HG02981 (cell line): Measurements from ENCODE around the gene ANGEL2.
"Not testable (repeated sequence)": the region's sequence is repeated elsewhere in the genome, so short reads cannot be mapped to it uniquely, and the experiment has no call there.

ENCODE experiments used
- ATAC-seq: cut with Tn5 transposase; IDR thresholded peaks from one replicate; pipeline ENCODE4 v1.9.1; 2021; ENCODE audit warnings: mild to moderate bottlenecking, moderate library complexity; ENCODE audit not compliant: unreplicated experiment

The ANGEL2 gene, protein sequence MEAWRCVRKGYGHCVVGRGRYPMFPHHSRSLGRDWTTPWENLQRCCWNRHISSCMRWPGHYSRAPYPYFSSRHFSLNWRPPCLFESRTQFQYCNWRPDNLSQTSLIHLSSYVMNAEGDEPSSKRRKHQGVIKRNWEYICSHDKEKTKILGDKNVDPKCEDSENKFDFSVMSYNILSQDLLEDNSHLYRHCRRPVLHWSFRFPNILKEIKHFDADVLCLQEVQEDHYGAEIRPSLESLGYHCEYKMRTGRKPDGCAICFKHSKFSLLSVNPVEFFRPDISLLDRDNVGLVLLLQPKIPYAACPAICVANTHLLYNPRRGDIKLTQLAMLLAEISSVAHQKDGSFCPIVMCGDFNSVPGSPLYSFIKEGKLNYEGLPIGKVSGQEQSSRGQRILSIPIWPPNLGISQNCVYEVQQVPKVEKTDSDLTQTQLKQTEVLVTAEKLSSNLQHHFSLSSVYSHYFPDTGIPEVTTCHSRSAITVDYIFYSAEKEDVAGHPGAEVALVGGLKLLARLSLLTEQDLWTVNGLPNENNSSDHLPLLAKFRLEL

DNA sequence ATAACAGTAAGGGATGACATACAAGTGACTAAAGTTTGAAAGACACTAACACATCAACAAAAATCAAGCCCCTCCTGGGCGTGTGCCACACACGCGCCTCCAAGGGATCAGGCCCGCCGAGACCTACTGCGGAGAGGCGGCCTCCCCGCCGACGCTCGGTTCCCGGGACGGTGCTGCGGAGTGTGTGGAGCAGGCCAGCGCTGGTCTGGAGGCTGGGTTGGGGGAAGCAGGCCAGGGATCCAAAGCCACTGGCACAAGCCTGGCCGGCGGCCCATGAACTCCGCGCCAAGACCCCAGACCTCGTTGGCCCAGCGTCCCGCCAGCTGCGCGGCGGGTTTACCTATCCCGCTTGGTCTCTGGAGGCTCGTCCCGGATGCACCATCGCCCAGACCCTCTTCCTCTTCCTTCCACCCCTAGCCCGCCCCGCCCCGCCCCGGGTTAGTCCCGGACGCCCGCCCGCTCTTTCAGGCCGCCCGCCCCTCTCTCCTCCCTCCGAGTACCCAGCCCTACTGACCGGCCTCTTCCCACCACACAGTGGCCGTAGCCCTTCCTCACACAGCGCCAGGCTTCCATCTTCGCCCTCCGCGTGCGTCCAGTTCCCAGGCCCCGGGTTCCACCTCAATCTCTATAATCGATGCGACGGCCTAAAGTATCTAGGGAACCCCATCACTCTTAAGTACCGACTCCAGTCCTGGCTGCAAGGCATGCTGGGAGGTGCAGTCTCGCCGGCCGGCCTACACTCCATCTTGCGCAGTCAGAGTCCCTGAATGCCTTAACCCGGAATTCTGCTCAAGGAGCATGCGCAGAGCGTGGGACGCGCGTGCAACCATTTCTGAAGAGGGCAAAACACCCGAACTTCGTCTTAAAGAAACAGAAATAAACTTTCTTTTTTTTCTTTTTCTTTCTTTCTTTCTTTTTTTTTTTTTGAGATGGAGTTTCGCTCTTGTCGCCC lies at the start of gene ANGEL2:
TSS of gene ANGEL2 (minus strand) at position 769 of the 952 bp plus-strand sequence. CDS start at position 573, 196 bp downstream.
- ATAC-seq = peak; percentile 95

DNA sequence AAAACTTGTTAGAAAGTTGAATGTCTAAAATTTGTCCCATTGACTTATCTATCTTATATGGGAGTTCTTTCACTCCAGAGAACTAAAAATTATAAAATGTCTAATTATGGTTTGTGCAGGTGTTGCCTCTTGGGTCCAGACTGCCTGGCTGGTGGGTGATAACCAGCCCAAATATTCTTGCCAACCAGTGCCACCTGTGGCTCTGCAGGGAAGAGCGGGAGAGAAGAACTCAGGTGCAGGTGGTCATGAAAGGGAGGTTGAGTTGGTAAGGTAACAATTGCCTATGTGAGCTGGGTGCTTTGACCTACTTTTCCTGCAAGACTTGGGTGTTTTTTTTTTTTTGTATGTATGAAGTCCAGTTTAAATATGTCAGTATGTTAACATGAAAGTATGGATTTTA lies 45.6 kb upstream of the ANGEL2 start:
- no peak for ATAC-seq

DNA sequence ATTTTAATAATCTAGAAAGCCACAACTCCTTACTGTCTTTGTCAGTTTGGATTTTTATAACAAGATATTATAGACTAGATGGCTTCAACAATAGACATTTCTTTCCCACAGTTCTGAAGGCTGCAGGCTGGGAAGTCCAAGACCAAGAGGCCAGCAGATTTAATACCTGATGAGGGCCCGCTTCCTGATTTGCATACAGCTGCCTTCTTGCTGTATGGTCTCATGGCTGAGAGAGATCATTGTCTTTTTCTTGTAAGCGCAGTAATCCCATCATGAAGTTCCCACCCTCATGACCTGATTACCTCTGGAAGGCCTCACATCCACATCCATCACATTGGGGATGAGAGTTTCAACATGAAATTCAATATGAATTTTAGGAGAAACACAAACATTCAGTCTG lies 45.2 kb upstream of the ANGEL2 start:
- ATAC-seq = no peak

DNA sequence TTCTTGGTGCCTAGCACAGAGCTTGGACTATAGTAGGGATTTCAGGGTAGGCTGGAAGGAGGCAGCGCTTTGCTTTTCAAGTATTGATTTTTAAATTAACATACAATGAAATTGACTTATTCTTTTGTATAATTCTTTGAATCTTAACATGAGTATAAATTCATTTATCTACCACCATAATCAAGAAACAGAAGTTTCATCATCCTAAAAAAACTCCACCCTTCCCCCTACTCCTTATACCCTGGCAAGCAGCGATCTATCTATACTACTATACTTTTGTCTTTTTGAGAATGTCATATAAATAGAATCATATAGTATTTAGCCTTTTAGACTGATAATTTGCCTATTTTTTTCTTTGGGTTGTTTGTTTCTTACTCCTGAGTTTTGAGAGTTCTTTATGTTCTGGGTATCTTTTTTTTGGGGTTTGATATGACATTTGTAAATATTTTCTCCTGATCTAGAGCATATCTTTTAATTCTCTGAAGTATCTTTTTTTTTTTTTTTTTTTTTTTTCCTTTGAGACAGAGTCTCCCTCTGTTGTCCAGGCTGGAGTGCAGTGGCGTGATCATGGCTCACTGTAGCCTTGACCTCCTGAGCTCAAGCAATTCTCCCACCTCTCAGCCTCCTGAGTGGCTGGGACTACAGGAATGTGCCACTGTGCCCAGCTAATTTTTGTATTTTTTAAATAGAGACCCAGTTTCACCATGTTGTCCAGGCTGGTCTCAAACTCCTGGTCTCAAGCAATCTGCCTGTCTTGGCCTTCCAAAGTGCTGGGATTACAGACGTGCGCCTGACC lies 41.8 kb upstream of the ANGEL2 start:
- no peak for ATAC-seq

DNA sequence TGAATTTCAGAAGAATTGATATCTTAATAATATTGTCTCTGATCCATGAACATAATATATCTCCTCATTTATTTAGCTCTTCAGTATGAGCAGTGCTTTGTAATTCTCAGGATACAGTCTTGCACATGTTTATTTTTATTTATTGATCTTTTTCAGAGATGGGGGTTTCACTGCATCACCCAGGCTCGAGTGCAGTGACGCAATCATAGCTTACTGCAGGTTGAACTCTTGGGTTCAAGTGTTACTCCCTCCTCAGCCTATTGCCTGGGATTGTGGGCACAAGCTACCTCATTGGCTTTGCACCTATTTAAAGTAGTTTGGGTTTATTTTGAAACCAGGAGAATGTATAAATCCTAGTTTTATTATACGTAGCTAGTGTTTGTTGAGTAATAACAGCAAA lies 40.1 kb upstream of the ANGEL2 start:
- no peak for ATAC-seq

DNA sequence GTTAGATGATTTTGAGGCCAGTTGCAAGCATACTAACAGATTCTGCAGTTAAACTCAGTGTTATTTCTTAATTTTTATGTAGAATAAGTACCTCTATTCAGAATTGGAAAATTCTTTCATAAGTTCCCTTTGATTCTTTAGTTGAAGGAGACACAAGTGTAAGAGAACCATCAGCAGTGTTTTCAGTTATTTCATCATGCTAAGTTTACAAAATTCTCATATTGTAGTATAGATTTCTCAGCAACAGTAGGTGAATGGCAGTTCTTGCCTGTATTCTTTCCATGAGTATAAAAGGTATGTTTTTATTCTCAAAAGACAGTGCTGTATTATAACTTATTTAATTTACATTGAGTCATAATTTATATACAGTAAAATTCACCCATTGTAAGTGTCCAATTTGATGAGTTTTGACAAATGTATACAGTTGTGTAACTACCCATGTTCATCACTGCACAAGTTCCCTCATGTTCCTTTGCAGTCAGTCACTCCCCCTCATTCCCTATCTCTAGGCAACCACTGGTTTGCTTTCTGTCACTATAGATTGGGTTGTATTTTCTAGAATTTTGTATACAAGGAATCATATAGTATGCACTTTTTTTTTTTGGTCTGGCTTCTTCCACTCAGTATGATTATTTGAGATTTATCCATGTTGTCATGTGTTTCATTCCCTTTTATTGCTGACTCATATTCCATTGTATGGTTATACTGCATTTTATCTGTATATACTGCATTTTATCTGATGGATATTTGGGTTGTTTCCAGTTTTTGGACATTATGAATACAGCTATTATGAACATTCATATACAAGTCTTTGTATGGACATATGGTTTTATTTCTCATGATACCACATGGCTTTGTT lies 39.3 kb upstream of the ANGEL2 start:
- no peak for ATAC-seq

DNA sequence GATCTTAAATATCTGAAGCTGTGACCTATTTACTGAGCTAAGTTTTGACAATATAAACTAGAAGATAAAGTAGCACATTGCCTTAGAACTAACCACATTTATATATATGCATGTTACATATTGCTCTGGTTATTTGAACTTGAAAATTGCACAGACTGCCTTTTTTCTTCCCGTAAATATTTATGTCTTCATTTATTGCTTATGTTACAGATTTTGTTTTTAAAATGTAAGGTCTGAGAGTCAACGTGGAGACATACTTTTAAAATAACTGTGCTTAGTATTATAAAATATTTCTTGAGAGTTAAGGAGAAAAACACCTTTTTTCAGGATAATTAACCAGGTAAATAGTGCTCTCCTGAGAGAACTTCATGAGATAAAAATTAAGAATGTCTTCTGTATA lies 38.5 kb upstream of the ANGEL2 start:
- ATAC-seq = no peak

DNA sequence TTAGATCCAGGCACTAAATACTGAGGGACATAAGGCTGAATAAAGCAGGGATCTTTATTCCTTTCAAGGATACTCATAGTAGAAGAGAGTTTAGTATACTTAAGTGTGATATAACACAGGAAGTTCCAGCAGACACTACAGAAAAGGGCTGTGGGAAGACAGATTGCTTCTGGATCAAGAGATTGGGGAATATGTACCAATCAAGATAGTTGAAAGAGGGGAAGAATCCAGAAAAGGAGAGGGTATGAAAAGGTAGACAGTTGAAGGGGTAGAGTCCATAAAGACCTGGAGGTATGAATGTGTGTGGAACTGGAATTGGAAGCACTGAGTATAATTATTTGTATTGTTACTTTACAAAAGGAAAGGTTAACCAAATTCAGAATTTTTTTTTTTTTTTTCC lies 37.8 kb upstream of the ANGEL2 start:
- no peak for ATAC-seq

DNA sequence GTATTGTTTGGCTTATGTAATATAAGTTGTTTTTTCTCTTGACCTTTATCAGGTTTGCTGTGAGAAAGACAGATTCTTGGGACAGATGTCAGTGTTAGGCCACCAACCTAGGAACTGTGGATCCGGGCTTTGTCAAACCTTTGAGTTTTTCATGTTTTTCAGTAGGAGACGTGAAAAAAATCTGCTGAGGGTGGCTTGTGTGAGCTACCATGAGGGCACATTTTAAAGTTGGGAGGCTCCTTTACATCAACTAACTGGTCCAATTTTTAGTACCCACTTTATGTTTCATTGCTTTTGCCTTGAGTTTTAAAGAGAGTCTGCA lies 36.2 kb upstream of the ANGEL2 start:
- ATAC-seq = no peak

DNA sequence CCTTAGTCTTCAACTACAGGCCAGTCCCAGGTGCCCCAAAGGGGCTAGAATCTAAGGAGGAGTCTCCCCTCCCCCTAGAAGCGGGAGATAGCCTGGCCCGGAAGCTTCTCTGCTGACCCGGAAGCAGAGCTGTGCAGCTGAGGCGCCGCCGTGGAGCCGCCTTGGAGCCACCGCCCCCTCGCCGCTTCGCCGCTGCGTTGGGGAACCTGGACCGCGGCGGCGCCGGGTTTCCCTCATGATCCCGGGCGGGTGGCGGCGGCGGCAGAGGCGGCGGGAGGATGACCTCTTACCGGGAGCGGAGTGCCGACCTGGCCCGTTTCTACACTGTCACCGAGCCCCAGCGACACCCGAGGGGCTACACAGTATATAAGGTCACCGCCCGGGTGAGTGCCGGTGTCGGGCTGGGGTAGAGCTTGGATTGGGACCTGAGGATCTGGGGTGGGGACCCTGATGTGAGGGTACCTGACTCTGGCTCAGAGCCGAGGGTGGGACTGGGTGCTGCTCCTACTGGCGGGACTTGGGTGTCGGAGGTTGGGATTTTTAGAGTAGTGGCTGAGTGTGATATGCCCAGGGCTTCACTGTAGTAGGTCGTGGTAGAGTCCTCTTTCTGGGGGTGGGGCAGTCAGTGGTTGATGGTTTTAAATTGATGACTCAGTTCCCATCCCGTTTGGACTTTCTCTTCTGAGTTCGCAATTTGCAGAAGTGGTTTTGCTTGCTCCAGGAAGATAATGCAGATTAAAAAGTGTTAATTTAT lies 35.6 kb upstream of the ANGEL2 start, which contains the start of gene RPS6KC1:
TSS of gene RPS6KC1 (plus strand) at position 115 of the 754 bp plus-strand sequence. CDS start at position 279, 164 bp downstream.
- peak; percentile 98 for ATAC-seq

DNA sequence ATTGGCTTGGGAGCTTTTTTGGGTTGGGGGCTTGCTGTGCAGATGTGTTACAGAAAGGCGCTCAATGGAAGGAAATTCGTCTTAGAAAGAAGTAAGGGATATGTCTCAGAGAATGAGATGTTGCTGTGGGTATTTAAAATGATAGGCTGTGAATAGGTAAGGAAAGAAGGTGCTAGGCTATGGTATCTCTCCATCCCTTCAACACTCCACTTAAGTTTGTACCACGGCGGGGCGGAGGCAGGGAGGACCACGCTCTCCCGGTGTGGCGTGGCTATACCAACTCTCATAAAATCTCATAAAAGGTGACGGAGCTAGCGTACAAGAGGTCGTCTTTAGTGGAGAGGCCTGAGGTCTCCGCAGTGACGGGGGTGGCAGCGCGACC lies 35.1 kb upstream of the ANGEL2 start:
- ATAC-seq = peak; percentile 12

DNA sequence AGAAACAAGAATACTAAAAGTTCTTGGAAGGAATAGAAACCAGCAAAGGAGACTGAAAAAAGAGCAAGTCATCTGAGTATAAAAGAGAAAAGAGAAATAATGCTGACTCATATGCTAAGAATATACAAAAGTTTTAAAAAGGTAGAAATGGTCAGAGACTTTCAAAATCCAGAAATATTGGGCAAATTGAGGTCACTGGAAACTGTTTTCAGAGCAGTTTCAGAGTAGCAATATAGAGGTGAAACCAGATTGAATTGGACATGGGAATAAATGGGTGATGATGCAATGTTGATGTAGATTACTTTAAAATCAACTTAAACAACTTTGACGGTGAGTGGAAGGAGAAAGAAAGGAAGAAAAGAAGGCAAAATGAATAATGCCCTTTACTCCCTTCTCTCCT lies 33.6 kb upstream of the ANGEL2 start:
- no peak for ATAC-seq

DNA sequence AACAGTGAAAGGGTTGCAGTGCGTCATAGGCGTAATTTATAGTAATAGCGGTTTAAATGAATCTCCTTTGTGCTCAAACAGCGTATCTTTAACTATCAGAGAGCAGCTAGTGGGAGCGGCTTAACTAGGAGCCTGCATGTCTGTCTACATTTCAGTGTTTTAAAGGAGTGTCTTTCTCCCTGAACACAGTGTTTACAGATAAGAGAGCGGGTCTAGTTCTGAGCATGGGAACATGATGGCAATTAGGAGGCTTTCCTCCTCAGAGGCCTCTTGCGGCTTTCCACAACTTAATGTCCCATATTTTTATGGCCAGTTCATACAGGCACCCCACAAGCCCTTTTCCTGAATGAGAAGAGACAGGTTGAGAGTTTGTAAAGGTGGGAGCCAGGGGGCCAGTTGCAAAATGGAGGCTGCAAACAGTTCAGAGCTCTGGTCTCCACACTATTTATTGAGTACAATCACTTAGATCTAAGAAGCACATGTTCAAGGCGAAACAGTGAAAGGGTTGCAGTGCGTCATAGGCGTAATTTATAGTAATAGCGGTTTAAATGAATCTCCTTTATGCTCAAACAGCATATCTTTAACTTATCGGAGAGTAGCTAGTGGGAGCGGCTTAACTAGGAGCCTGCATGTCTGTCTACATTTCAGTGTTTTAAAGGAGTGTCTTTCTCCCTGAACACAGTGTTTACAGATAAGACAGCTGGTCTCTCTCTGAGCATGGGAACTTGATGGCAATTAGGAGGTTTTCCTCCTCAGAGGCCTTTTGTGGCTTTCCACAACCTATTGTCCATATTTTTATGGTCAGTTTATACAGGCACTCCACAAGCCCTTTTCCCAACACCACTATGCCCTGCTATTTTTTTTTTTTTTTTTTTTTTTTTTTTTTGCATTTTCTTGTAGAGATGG lies 29.9 kb upstream of the ANGEL2 start:
- ATAC-seq = not testable (repeated sequence)

DNA sequence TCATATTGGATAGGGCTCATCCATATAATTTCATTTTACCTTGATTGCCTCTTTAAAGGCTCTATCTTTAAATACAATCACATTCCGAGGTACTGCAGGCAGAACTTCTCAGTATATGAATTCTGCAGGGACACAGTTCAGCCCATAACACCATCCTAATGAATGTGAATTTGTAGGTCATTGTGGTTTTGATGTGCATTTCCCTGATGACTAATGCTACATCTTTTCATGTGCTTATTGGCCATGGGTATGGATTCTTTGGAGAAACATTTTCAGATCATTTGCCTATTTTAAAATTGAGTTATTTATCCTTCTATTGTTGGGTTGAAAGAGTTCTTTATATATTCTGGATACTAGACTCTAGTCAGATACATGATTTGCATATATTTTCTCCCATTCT lies 25.8 kb upstream of the ANGEL2 start:
- no peak for ATAC-seq

DNA sequence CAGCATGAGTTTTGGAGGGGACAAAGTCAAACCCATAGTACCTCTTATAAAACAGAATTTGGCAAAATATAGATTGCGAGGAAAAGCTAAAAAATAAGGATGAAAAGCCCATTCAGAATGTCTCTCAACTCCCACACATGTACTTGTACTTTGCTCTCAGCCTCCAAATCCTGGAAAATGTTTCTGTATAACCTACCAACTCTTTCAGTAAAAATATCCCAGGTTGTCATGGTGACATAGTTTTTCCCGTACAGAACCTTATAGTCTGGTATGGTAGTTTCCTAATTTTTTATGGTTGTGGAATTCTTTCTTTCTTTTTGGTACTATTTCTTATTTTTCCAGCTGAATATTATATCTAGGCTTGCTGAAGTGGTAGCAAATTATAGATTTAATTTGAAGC lies 19.9 kb upstream of the ANGEL2 start:
- ATAC-seq = no peak

DNA sequence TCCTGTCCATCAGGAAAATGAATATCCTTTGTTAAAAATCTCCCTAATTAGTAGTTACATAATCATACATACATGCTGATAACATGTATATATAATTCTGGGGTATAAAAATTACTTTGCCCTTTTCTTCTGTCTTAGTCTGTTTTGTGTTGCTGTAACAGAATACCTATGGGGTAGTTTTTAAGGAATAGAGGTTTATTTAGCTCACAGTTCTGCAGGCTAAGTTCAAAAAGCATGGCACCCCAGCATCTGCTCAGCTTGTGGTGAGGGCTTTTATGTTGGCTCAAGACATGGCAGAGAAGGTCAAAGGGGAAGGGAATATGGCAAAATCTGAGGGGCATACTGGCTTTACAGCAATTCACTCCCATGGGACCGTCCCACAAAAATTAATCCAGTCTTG lies 19.0 kb upstream of the ANGEL2 start:
- no peak for ATAC-seq

DNA sequence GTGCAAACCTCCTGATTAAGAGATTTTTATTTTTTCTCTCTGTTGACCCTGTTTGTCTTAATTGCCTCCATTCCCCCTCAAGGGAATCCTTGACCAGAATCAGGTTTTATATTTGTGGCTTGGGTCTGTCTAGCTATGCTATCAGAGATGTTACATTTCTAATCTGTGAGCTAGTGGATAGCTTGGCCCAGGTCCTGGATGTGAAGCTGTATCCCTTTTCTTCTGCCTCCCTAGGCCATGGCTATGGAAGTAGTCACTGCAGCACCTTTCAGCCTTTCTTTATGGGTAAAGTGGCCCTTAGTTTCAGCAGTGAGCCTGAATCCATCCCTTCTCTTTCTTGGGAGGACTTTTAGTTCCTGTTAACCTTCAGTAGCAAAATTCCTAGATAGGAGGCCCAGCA lies 17.0 kb upstream of the ANGEL2 start:
- ATAC-seq = no peak

DNA sequence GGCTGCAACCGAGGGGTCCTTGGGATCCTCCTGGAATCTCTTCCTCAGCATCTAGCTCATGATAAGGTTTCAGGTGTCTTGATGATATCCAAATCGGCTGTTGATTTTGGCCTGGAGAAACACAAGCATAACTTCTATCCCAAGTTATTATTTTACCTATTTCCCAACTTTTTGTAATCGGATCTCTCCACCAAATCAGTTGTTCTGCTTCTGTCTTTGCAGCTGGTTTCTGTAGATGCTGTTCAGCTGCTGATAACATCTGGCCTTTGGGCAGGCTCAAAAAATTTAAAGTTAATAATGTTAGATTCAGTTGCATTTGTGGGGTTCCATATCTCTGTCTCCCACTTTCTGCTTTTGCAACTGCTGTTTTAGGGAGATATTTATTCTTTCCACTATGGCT lies 11.4 kb upstream of the ANGEL2 start:
- not testable (repeated sequence) for ATAC-seq
